ENCODE measurements around the gene RNF6. TPM values are rescaled to one million over a fixed set of nuclear protein-coding genes. Genes with fewer than 3 reads are reported as not detected.
"Not testable (repeated sequence)": the region's sequence is repeated elsewhere in the genome, so short reads cannot be mapped to it uniquely, and the experiment has no call there.

Gene RNF6
- polyA plus RNA-seq (2013, experiment 1 of 2; ENCODE audit: insufficient read length) = 31.5 TPM
- 32.9 TPM for polyA plus RNA-seq (2013, experiment 2 of 2; ENCODE audit: insufficient read length)

DNA sequence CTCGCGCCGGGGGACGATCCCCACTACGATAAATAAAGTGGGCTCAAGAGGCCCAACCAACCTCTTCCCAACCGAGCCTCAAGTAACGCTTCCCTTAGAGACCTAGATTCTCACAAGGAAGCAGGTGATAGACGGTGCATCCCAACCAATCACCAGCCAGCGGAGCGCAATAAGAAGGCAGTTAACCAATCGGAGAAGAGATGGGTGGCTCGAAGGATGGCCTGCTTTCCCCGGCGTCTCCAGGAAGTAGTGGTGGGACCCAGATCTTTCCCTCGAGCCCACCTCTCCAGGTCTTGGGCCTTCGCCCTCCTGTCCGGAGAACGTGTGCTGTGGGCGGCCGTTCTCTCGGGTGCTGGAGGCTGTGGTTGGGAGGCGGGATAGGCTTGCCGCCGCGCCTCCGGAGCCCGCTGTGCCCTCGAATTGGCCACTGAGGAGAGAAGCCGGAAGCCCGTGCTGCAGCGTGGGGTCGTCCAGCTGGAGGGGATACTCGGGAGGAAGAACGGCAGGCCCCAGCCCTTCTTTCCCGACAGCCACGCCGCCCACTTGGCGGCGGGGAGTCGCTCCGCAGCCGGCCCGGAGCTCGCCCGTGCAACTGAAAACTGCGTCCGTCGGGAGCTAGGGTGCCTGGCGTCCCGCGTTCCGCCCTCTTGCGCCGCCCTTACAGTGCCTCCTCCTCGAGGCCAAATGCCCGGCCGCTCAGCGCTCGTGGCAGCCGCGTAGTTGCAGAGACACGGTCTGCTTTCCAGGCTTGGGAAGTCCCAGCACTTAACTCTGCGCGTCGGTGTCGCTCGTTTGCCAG lies at the start of gene RNF6:
Gene RNF6, minus strand, starts transcription at position 594 of the 799 bp plus-strand sequence. CDS start 2,665 bp downstream, outside the sequence.
- peak; percentile 99 for DNase-seq

- DNase-seq = no peak
Observed at GRCh38 chr13:26270707-26271106, 48.6 kb upstream of the RNF6 start.

- no peak for DNase-seq
Observed at GRCh38 chr13:26266311-26266710, 44.2 kb upstream of the RNF6 start.

DNA sequence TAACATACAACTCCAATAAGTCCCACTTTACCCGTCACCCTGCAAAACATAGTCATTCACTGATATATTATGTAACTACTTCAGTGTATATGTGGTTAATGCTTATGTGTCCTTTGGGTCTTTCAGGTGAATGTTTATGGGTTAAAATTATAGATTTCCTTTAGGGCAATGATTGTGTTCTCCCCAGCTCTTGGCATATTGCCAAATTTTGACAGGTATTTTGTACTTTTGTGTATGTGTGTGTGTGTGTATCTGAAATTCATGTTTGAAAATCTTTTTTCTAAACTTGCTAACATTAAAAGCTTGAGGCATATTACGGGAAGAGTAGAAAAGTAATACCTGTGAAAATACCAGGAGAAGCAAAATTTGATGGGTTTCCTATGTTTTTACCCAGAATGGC lies 40.0 kb upstream of the RNF6 start:
- no peak for DNase-seq

- no peak for DNase-seq
Observed at GRCh38 chr13:26259634-26260033, 37.5 kb upstream of the RNF6 start.

DNA sequence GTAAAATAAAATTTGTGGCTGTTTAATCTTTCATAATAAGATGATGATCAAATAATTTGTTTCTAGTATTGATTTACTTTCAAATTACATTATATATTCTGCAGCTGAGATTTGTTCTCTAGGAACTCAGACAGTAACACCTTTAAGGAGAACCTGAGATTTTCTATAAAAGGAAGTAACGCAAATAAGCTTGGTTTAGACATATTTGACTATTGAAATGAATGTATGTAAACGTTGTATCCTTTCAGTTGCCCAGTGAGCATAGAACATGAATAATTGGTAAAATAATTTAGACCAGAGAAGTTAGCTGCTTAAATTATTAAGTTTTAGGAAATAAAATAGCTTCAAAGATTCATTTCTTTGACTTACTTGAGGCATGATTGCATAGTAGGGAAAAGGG lies 34.9 kb upstream of the RNF6 start:
- no peak for DNase-seq

DNA sequence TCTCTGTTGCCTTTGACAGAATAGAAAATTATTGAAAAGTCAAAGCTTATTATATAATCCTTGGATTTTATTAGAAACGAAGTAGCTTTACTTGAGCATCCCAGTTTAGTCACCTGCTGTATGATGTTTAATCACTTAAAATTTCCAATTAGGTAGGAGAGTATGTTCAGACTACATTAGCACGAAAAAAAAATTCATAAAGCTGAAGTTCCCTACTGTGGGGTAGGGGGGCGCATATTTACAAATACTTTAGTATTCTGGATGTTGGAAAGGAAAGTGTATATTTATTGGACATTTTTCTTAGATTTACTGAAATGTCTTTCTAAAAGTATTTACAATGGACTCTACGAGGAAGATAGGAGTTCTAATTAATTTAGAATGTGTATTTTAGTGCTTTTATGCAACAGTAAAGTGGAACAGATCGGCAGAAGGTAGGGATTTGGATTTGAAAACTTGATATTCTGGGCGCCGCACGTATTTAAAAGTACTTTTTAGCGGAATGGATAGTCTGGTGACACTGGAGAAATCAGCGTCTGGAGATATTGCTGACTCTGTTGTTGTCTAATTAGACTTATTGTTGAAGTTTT lies 33.7 kb upstream of the RNF6 start:
- peak; percentile 4 for DNase-seq

DNA sequence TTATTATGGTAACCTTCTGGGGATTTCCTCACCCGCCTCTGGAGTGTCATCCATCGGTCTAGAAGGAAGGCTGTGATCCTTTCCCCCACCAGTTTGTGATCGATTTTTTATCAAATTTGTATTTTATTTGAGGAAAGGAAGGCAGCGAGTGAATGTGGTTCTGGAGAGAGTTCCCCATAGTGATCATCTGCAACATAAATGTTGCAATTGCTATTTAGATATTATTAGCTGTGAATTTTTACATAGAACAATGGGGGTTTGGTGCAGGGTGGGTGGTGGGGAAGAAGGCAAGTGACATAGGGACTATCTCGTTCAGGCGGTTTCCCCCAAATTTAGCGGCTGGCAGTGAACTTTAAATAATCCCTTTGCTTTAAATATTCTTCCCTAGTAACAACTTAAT lies 33.0 kb upstream of the RNF6 start:
- DNase-seq = no peak

- DNase-seq = peak; percentile 24
Observed at GRCh38 chr13:26254583-26255111, 32.5 kb upstream of the RNF6 start.

- peak; percentile 95 for DNase-seq
Observed at GRCh38 chr13:26253787-26254582, 31.9 kb upstream of the RNF6 start, which contains the start of gene CDK8. Gene CDK8 (plus strand): TSS chr13:26254129. CDS start chr13:26254642, 513 bp downstream.

- no peak for DNase-seq
Observed at GRCh38 chr13:26253262-26253786, 31.2 kb upstream of the RNF6 start.

DNA sequence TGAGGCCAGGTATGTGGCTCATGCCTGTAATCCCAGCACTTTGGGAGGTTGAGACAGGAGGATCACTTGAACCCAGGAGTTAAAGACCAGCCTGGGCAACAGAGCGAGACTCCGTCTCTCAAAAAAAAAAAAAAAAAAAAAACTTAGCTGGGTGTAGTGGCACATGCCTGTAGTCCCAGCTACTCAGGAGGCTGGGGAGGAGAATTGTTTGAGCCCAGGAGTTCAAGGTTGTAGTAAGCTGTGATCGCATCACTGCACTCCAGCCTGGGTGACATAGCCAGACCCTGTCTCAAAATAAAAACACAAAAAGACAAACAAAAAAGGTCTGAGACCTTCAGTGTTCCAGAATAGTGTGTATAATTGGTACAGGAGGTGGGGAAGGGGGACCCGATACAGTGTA lies 29.9 kb upstream of the RNF6 start:
- DNase-seq = not testable (repeated sequence)

DNA sequence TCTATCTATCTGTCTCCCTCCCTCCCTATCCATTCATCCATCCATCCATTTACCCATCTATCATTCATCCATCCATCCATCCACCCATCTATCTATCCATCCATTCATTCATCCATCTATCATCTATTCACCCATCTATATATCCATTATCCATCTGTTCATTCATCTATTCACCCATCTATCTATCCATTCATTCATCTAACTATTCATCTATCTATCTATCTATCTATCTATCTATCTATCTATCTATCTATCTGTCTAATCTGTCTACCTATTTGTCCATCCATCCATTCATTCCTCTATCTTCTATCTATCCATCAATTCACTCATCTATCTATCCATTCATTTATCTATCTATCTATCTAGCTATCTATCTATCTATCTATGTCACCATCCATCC lies 27.4 kb upstream of the RNF6 start:
- no peak for DNase-seq

GRCh38 chr13:26247608-26248007 lies 25.5 kb upstream of the RNF6 start:
- no peak for DNase-seq

- no peak for DNase-seq
Observed at GRCh38 chr13:26247011-26247410, 24.9 kb upstream of the RNF6 start.

DNA sequence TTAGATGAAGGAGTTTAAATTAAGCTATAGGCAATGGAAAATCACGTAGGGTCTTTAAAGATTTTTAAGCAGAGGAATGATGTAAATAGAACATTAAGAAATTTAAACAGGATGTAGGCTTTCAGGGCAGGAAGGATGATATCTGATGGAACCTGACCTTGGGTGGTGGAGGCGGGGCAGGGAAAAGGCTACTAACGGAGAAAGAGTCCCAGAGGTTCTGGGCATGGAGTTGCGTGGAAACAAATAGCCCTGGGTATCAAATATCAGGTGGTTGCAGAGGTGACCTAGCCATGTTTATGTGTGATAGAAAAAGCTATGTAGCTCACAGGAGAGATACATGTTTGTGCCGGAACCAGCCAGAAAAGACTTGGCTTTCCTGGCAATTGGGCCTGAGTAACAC lies 24.0 kb upstream of the RNF6 start:
- DNase-seq = no peak

GRCh38 chr13:26236296-26236695 lies 14.2 kb upstream of the RNF6 start:
- no peak for DNase-seq

DNA sequence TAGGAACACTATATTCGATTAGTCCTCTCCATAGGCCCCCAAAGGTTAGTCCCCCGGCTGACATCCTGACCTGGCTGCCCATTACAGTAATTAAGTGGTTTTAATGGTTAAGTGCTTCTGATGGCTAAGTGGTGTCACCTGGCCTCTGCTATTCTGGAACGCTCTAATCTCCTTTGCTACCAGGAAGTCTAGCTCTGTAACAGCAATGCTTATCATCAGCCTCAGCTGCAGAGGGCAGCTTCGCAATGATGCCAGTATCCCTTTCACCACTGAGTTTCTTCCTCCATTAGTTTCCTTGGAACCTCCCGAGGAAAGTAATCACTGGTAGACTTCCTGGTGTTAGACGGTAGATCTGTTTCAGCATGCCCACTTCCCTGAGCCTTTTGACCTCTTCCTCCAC lies 8.6 kb upstream of the RNF6 start:
- no peak for DNase-seq

- no peak for DNase-seq
Observed at GRCh38 chr13:26229080-26229615, 7.0 kb upstream of the RNF6 start.

- no peak for DNase-seq
Observed at GRCh38 chr13:26228096-26228495, 6.0 kb upstream of the RNF6 start.

DNA sequence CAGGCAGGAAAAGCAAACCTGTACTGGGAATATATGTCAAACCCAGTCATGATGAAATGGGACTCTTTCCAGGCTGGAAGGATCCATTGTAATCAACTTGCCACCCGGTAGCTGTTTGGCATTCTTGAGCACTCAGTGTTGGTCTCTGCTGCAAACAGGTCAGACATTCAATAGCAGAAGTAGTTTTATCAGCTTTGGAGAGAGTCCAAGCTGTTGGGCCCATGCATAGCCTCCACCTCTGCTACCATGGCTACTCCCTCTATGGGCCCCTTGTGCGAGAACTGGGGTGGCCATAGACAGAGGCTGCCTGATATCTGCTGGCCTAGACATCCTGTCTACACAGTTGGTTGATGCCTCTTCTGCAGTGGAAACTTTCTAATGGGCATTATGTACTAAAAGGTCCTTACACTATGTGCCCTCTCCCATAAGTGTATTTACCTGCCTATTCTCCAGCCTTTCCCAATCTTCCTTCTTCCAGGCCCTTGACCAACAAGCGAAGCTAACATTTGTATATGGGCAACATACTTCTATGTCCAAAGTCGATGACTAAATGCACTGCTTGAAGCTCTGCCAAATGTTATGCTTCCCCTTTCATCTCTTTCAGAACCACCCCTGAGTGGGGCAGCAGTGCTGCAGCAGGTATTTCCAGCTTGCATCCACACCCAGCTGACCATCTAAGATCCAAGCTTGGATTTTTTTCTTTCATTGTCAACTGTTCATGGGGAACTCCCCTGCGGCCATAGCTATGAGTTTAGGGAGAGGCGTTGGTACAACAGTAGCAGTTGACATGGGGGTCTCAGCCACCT lies 5.3 kb upstream of the RNF6 start:
- no peak for DNase-seq
